ENCODE measurements around the gene MED29. TPM values are rescaled to one million over a fixed set of nuclear protein-coding genes. Genes with fewer than 3 reads are reported as not detected.

The MED29 gene
- total and polyA plus RNA-seq, 4 experiments from 2014 or later, result 43.1 to 59.8 (median 50.9) TPM

DNA sequence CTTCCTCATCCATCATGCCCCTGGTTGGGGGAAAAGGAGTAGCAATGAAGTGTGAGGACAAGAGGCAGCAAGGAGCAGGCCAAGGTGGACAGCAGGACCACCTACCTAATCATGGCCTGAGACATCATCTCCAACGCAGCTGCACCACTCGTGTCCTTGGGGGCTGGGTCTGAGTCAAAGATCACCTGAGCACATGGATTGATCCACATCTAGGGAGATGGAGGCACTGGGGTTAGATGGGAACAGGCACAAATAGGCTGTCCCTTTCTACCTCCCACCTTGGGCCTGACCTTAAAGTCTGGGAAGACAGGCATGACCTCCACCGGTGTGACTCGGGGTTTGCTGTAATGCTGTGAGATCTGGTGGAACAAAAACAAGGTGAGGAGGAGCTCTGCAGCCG lies 2.5 kb upstream of the MED29 start:
- CTCF ChIA-PET (ENCODE audit: partially characterized antibody), result no interaction called here
- peaks cover 50% of the 10 kb centered on the region for H3K36me3 ChIP-seq (ENCODE audit: insufficient read depth, low read length)
- no peaks in the 10 kb centered on the region for H3K27me3 ChIP-seq (ENCODE audit: insufficient read depth, low read length)
- no peaks in the 10 kb centered on the region for H3K9me3 ChIP-seq (ENCODE audit: control insufficient read depth in 1 of 2, low read length in 2 of 2)
- peaks cover 19 to 43% (median 28%) of the 10 kb centered on the region in 4 donors for H3K4me1 Mint-ChIP-seq
- POLR2A ChIA-PET (ENCODE audit: partially characterized antibody), result interaction anchor here (1.0 to 5.6 kb wide), 3 partner anchors 16 to 47 kb away, joined by 4 to 181 read pairs (median 89); partner anchors contain the start of genes RPS16, SAMD4B and ZFP36
- H3K36me3 Mint-ChIP-seq, result peaks cover 35 to 80% of the 10 kb centered on the region in 2 donors
- intact Hi-C loops (cut with micrococcal nuclease), result no loop called here
- H3K27ac Mint-ChIP-seq, result peak overlapping the region; percentile 32 to 100 (median 88)
- H3K9me3 Mint-ChIP-seq, result no peaks in the 10 kb centered on the region
- peak overlapping the region in 2 of 8 donors; percentile 49 to 60 for H3K4me3 Mint-ChIP-seq
- peak overlapping the region; percentile 99 for H3K27ac ChIP-seq (ENCODE audit: low read depth, low read length)
- H3K27me3 Mint-ChIP-seq, result no peaks in the 10 kb centered on the region
- DNase-seq, result no peak
- H3K4me1 ChIP-seq (ENCODE audit: insufficient read depth, low read length), result peaks cover 25% of the 10 kb centered on the region
- H3K4me3 ChIP-seq (ENCODE audit: low read length in 2 of 2), result no peak overlapping the region

DNA sequence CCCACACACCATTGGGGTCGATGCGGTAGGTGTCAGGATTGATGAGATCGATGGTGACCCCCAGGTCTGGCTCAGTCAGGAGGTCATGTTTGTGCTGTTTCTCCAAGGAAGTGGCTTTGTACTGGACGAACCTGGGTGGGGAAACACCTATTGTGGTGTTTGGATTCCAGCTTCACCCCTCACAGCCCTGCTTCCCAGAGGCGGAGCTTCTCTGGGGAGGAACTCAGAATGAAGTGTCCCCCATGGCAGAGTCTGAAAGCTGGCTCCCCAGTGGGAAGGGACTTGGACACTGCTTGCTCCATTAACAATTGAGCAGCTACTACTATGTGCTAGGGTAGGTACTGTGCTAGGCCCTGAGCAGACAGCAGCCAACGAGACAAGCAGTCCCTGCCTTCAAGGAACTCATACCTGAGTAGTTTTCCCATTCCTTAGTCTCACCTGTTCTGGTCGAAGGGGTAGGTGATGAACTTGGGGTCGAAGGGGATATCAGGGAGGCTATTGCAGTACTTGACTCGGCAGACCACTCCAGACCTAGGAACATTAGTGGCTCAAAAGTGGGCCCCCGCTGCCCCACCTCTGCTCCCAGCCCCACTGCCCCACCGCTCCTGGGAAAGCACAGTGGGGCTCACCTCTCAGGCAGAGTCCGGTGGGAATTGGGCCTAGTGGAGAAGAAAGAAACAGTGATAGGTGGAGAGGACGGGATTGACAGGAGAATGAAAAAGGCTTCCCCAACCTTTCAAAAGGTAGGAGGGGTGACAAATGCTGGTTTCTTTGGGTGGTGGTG lies 1.4 kb upstream of the MED29 start:
- DNase-seq, result no peak
- Mint-ChIP-seq H3K4me3 (peak overlapping the region; percentile 90 to 99 (median 98)), H3K36me3 (peaks cover 39 to 78% of the 10 kb centered on the region in 2 donors), H3K27ac (peak overlapping the region; percentile 93 to 100 (median 100)), H3K9me3 (no peaks in the 10 kb centered on the region), H3K27me3 (no peaks in the 10 kb centered on the region), H3K4me1 (peaks cover 22 to 46% (median 31%) of the 10 kb centered on the region in 4 donors)
- Histone ChIP-seq H3K9me3 (ENCODE audit: control insufficient read depth in 1 of 2, low read length in 2 of 2) (no peaks in the 10 kb centered on the region), H3K27ac (ENCODE audit: low read depth, low read length) (peak overlapping the region; percentile 99), H3K36me3 (ENCODE audit: insufficient read depth, low read length) (peaks cover 52% of the 10 kb centered on the region), H3K27me3 (ENCODE audit: insufficient read depth, low read length) (no peaks in the 10 kb centered on the region), H3K4me3 (ENCODE audit: low read length in 2 of 2) (peak overlapping the region; percentile 70 to 82), H3K4me1 (ENCODE audit: insufficient read depth, low read length) (peaks cover 26% of the 10 kb centered on the region)
- ChIA-PET POLR2A (ENCODE audit: partially characterized antibody) (interaction anchor here (0.5 to 5.6 kb wide), 6 partner anchors 15 to 987 kb away, joined by 3 to 181 read pairs (median 40); partner anchors contain the start of genes EID2B, GMFG, PLEKHG2 and RPS16), CTCF (ENCODE audit: partially characterized antibody) (interaction anchor here (0.6 to 15.4 kb wide), 3 partner anchors 22 to 315 kb away, joined by 4 to 215 read pairs (median 5); partner anchors contain the start of gene PLEKHG2)
- intact Hi-C loops (cut with micrococcal nuclease), result loop anchor here (2.0 to 5.0 kb wide), 2 partner anchors 55 to 263 kb away; partner anchors contain the start of genes PAK4 and SUPT5H

DNA sequence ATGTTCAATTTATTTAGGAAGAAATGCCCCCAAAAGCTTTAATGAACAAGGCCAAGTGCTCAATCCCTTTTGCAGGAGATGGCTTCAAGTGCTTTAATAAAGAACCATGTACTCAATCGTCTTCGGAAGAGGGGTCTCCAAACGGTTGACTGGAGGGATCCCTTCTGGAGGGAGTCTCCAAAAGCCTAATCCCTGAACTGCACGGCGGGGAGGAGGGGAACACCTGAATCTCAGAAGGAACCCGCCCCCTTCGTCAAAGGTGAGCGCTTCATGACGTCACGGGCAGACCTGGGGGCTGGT lies 777 bp upstream of the MED29 start:
- H3K4me3 ChIP-seq (ENCODE audit: low read length in 2 of 2), result peak overlapping the region; percentile 70 to 82
- peaks cover 58% of the 10 kb centered on the region for H3K36me3 ChIP-seq (ENCODE audit: insufficient read depth, low read length)
- peak in 1 of 5 donors; percentile 95 for DNase-seq
- H3K4me1 ChIP-seq (ENCODE audit: insufficient read depth, low read length), result peaks cover 26% of the 10 kb centered on the region
- ChIA-PET CTCF (ENCODE audit: partially characterized antibody) (interaction anchor here (0.6 to 15.4 kb wide), 3 partner anchors 21 to 316 kb away, joined by 4 to 215 read pairs (median 5); partner anchors contain the start of gene PLEKHG2), POLR2A (ENCODE audit: partially characterized antibody) (interaction anchor here (1.0 to 5.6 kb wide), 17 partner anchors 14 to 1016 kb away, joined by 3 to 181 read pairs (median 6); partner anchors contain the start of genes EID2B, GMFG, PAK4 and PLEKHG2)
- Mint-ChIP-seq H3K9me3 (no peaks in the 10 kb centered on the region), H3K36me3 (peaks cover 43 to 78% of the 10 kb centered on the region in 2 donors), H3K4me1 (peaks cover 22 to 46% (median 33%) of the 10 kb centered on the region in 4 donors), H3K27ac (peak overlapping the region; percentile 93 to 100 (median 100)), H3K27me3 (no peaks in the 10 kb centered on the region), H3K4me3 (peak overlapping the region; percentile 90 to 99 (median 98))
- intact Hi-C loops (cut with micrococcal nuclease), result loop anchor here (2.0 to 5.0 kb wide), 2 partner anchors 54 to 263 kb away; partner anchors contain the start of genes PAK4 and SUPT5H
- no peaks in the 10 kb centered on the region for H3K9me3 ChIP-seq (ENCODE audit: control insufficient read depth in 1 of 2, low read length in 2 of 2)
- no peaks in the 10 kb centered on the region for H3K27me3 ChIP-seq (ENCODE audit: insufficient read depth, low read length)
- H3K27ac ChIP-seq (ENCODE audit: low read depth, low read length), result peak overlapping the region; percentile 99

- peaks cover 22% of the 10 kb centered on the region for H3K36me3 ChIP-seq (ENCODE audit: insufficient read depth, low read length)
- Mint-ChIP-seq H3K4me1 (peaks cover 32 to 67% (median 53%) of the 10 kb centered on the region in 4 donors), H3K4me3 (peak overlapping the region; percentile 57 to 70 (median 64)), H3K27ac (peak overlapping the region; percentile 94 to 100 (median 97)), H3K27me3 (no peaks in the 10 kb centered on the region), H3K9me3 (no peaks in the 10 kb centered on the region), H3K36me3 (peaks cover 13 to 38% of the 10 kb centered on the region in 2 donors)
- intact Hi-C loops (cut with micrococcal nuclease), result loop anchor here (1.0 to 2.0 kb wide), 2 partner anchors 15 to 135 kb away; partner anchors contain the start of genes EID2B and PLEKHG2
- H3K27ac ChIP-seq (ENCODE audit: low read depth, low read length), result peak overlapping the region; percentile 72
- H3K4me3 ChIP-seq (ENCODE audit: low read length in 2 of 2), result peak overlapping the region in 1 of 2 donors; percentile 21
- DNase-seq, result peak; percentile 90 to 91 (median 91)
- CTCF ChIA-PET (ENCODE audit: partially characterized antibody), result interaction anchor here (0.7 to 15.4 kb wide), 15 partner anchors 10 to 142 kb away, joined by 3 to 215 read pairs (median 5); partner anchors contain the start of genes EID2B, PLEKHG2, RPS16 and SUPT5H
- H3K9me3 ChIP-seq (ENCODE audit: control insufficient read depth in 1 of 2, low read length in 2 of 2), result no peaks in the 10 kb centered on the region
- POLR2A ChIA-PET (ENCODE audit: partially characterized antibody), result interaction anchor here (0.8 to 10.1 kb wide), 11 partner anchors 10 to 62 kb away, joined by 3 to 384 read pairs (median 9); partner anchors contain the start of genes GMFG, PLEKHG2, RPS16 and SAMD4B
- H3K4me1 ChIP-seq (ENCODE audit: insufficient read depth, low read length), result peaks cover 58% of the 10 kb centered on the region
- no peaks in the 10 kb centered on the region for H3K27me3 ChIP-seq (ENCODE audit: insufficient read depth, low read length)
Measured at GRCh38 chr19:39397360-39398296, 6.5 kb downstream of the MED29 start.

GRCh38 chr19:39398297-39398864 lies 7.2 kb downstream of the MED29 start:
- peak in 3 of 5 donors; percentile 22 to 74 (median 26) for DNase-seq
- POLR2A ChIA-PET (ENCODE audit: partially characterized antibody), result interaction anchor here (0.8 to 10.1 kb wide), 10 partner anchors 10 to 63 kb away, joined by 3 to 384 read pairs (median 10); partner anchors contain the start of genes GMFG, PLEKHG2, RPS16 and SAMD4B
- H3K4me1 Mint-ChIP-seq, result peaks cover 32 to 71% (median 55%) of the 10 kb centered on the region in 4 donors

GRCh38 chr19:39399668-39400050 lies 8.5 kb downstream of the MED29 start:
- H3K4me1 Mint-ChIP-seq, result peaks cover 31 to 77% (median 59%) of the 10 kb centered on the region in 4 donors
- Histone ChIP-seq H3K4me3 (ENCODE audit: low read length in 2 of 2) (no peak overlapping the region), H3K27ac (ENCODE audit: low read depth, low read length) (peak overlapping the region; percentile 100), H3K4me1 (ENCODE audit: insufficient read depth, low read length) (peaks cover 70% of the 10 kb centered on the region), H3K27me3 (ENCODE audit: insufficient read depth, low read length) (no peaks in the 10 kb centered on the region), H3K36me3 (ENCODE audit: insufficient read depth, low read length) (peaks cover 11% of the 10 kb centered on the region), H3K9me3 (ENCODE audit: control insufficient read depth in 1 of 2, low read length in 2 of 2) (no peaks in the 10 kb centered on the region)
- H3K27me3 Mint-ChIP-seq, result no peaks in the 10 kb centered on the region
- ChIA-PET CTCF (ENCODE audit: partially characterized antibody) (interaction anchor here (4.0 to 15.4 kb wide), 3 partner anchors 8 to 36 kb away, joined by 15 to 215 read pairs (median 54); partner anchors contain the start of genes PLEKHG2, RPS16 and ZFP36), POLR2A (ENCODE audit: partially characterized antibody) (interaction anchor here (0.9 to 11.3 kb wide), 5 partner anchors 8 to 36 kb away, joined by 3 to 384 read pairs (median 181); partner anchors contain the start of genes MED29, PAF1, PLEKHG2 and RPS16)
- H3K27ac Mint-ChIP-seq, result peak overlapping the region; percentile 81 to 100 (median 94)
- H3K36me3 Mint-ChIP-seq, result peaks cover 4 to 27% of the 10 kb centered on the region in 2 donors
- H3K9me3 Mint-ChIP-seq, result no peaks in the 10 kb centered on the region
- intact Hi-C loops (cut with micrococcal nuclease), result loop anchor here (2.0 kb wide), 1 partner anchor 45 kb away; the partner anchor contains the start of gene SUPT5H
- no peak for DNase-seq
- peak overlapping the region in 6 of 8 donors; percentile 0 to 60 (median 54) for H3K4me3 Mint-ChIP-seq

More at GRCh38 chr19:39398297-39398864, 7.2 kb downstream of the MED29 start:
- peak overlapping the region; percentile 72 for H3K27ac ChIP-seq (ENCODE audit: low read depth, low read length)
- Mint-ChIP-seq H3K27me3 (no peaks in the 10 kb centered on the region), H3K4me3 (peak overlapping the region in 6 of 8 donors; percentile 57 to 70 (median 64)), H3K9me3 (no peaks in the 10 kb centered on the region), H3K36me3 (peaks cover 11 to 37% of the 10 kb centered on the region in 2 donors), H3K27ac (peak overlapping the region; percentile 94 to 100 (median 97))
- H3K4me1 ChIP-seq (ENCODE audit: insufficient read depth, low read length), result peaks cover 64% of the 10 kb centered on the region
- H3K9me3 ChIP-seq (ENCODE audit: control insufficient read depth in 1 of 2, low read length in 2 of 2), result no peaks in the 10 kb centered on the region
- H3K4me3 ChIP-seq (ENCODE audit: low read length in 2 of 2), result peak overlapping the region in 1 of 2 donors; percentile 21
- H3K27me3 ChIP-seq (ENCODE audit: insufficient read depth, low read length), result no peaks in the 10 kb centered on the region
- H3K36me3 ChIP-seq (ENCODE audit: insufficient read depth, low read length), result peaks cover 20% of the 10 kb centered on the region
- CTCF ChIA-PET (ENCODE audit: partially characterized antibody), result interaction anchor here (0.9 to 15.4 kb wide), 12 partner anchors 9 to 141 kb away, joined by 3 to 215 read pairs (median 7); partner anchors contain the start of genes EID2B, PLEKHG2, RPS16 and SUPT5H
- intact Hi-C loops (cut with micrococcal nuclease), result no loop called here

Data from CD4-positive, alpha-beta memory T cell (primary cell).